HG03135 (cell line): ENCODE measurements around the gene ALDH3B1.

ENCODE experiments used
- ATAC-seq: cut with Tn5 transposase; IDR thresholded peaks from one replicate; pipeline ENCODE4 v1.9.1; 2021; ENCODE audit warnings: mild to moderate bottlenecking, moderate library complexity; ENCODE audit not compliant: unreplicated experiment

ALDH3B1 gene

DNA sequence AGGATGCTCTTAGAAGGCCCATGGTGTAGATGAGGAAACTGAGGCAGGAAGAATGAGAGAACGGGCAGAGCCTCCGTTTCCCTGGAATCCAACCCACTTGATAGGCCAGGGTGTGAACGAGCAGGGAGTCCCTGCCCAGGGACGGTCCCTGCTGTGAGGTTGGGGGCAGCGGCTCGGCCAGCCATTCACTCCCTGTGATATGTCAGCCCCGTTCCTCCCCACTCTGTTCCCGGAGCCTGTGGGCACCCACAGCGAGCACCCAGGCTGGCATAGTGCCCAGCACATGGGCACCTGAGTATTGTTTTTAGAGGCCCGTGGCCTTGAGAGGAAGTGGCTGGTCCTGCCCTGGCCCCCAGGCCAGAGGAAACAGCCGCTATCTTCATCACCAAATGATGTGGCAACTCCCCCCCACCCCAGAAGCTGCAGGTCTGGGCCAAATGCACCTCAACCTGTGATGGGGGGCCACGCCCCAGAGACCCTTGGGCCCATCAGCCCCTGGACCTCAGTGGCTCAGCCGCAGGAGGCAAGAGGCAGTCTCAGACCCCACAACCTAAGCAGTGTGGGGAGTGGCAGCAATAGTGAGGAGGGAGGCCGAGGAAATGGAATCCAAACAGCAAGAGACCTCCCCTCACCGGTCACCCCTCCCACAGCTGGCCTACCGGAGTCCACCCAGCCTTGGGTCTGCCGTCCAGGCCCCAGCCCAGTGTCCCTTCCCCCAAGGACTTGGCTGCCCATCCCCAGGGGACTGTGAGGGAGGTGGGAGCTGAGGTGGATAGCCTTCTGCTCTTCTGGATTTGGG, 2.1 kb downstream of the ALDH3B1 start:
- no peak for ATAC-seq

DNA sequence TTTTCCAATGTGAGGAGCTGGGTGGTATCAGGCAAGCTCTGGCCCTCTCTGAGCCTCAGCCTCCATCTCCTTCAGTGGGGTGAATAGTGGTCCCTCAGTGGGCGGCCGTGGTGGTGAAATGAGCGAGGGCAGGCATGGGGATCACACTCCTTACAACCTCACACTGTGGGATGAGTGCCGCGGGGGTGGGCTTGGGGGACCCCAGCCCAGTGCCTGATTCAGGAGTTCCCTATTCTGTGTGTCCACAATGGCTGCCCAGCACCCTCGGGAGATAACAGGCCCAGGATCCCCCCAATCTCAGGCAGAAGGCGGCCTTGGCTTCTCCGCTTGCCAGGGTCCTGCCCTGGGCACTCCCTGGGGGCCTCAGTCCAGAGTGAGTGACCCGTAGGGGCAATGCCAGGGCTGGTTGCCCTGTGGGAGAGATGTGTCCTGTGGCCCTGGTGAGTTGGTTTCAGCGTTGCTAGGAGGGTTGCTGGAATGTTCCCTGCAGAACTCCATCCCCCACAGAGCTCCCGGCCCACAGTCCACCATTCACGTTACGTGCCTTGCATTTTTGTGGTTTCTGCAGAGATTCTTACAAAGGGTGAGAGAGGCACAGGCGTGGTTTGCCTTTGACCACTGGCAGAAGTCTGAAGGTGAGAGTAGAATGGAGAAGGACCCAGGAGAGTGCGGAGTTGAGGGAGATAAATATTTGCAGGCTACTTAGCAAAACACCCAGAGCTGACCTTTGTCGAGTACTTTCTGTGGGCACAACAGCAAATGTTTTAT, 2.9 kb downstream of the ALDH3B1 start:
- ATAC-seq, result no peak

DNA sequence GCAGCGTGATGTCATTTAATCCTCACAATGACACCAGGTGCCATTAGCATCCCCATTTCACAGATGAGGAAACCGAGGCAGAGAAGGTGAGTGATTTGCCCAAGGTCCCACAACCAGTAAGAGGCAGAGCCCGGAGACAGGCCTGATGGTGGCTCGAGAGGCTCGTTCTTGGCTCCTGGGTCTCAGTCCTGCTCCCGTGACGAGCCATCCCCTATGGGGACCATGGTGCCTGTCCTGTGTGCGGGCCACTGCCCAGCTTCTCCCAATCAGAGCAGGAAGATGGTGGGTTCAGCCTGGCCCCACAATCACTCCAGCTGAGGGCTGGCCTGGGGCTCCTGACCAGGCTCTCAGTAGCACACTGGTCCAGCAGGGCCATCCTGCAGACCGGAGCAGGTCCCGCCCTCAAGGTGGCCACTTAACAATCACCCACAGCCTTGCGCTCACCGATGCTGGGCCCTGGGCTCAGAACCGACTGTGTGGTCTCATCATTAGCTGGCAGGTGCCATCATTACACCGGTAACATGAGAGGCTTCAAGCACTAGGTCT, 3.6 kb downstream of the ALDH3B1 start:
- ATAC-seq, result no peak

DNA sequence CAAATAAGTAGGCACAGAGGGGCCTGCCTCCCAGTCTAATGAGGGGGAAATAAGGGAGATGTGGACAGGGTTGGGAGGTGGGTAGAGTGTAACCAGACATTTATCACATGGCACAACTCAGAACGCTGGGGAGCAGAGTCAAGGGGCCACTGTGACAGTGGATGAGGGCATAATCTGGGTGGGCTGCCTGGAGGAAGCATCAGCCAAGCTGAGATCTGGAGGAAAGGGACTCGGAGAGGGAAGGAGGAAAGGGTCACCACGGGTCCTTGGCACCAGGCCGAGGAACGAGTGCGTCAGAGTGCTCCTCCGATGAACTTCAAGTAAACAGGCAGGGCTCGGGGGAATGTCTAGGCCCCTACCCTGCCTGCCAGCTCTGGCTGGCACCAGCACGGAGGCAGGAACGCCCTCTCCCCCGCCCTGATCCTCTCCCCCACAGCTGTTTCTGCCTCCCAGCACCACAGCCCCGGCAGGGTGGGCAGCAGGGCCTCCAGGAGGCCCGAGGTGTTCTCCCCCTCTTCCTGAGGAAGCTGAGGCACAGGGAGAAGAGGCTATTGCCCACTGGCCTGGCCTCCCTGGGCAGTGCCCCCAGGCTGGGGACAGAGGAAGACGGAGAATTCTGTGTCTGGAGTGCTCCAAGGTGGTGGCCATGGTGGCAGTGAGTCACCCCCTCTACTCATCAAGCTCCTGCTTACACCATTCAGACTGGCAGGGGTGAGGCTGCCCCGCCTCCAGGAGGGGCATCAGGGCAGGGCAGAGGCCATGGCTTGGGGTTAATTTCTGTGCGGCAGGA, 4.2 kb downstream of the ALDH3B1 start:
- ATAC-seq, result no peak

DNA sequence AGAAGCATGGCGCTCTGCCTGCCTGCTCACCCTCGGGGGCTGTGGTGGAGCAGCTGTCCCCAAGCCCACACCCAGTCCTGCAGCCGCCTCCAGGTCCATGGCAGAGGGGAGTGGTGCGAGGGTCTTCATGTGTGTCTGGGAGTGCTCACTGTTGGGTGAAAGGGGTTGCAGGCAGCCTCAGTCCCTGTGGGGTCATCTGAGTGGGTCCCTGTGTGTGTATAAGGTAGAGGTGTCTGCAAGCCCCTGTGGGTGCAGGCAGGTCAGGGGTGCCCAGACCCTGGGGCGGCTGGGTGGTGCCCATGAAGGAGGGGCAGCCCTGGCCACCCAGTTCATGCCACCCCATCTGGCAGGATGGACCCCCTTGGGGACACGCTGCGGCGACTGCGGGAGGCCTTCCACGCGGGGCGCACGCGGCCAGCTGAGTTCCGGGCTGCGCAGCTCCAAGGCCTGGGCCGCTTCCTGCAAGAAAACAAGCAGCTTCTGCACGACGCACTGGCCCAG, 4.9 kb downstream of the ALDH3B1 start:
- ATAC-seq, result no peak

DNA sequence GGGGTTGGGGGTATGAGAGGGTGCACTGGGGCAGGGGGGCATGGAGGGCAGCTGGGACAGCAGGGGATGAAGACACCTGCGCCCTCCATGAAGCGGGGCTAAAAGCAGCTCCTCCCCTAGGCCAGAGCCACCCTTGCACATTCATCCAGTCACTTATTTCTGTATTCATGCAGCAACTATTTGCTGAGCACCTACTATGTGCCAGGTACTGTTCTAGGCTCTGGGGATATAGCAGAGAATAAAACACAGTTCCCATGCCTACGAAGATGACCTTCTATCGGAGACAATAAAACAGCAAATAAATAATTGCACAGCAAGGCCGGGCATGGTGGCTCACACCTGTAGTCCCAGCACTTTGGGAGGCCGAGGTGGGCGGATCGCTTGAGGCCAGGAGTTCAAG, 5.3 kb downstream of the ALDH3B1 start:
- ATAC-seq, result no peak

DNA sequence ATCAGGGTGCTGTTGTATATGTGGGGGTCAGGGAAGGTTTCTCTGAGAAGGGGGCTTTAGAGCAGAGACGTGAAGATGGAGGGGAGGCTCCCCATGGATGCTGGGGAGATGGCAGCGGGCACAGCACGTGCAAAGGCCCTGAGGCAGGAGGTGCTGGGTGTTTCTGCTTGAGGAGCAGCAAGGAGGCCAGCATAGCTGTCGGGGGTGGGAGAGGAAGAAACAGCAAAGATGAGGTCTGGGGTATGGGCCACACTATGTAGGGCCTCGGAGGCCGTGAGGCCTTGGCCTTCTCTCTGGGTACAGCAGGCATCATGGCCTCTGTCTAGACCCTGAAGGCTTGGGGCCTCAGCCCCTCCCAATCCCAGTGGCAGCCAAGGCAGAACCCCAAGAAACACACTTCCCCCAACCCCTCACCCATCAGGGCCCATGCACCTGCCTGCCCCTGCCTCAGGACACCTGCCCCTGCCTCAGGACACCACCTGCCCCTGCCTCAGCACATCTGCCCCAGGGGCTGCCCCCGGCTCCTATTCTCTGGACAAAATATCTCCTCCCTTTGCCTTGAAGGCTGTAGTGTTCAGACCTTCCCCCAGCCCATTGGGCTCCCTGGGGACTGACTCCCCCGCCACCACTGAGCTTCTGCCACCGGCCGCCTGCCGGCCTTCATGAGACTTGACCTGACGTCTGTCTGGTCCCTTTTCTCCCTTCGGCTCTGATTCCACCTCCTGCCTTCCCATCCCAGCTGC, 6.2 kb downstream of the ALDH3B1 start:
- ATAC-seq, result no peak

DNA sequence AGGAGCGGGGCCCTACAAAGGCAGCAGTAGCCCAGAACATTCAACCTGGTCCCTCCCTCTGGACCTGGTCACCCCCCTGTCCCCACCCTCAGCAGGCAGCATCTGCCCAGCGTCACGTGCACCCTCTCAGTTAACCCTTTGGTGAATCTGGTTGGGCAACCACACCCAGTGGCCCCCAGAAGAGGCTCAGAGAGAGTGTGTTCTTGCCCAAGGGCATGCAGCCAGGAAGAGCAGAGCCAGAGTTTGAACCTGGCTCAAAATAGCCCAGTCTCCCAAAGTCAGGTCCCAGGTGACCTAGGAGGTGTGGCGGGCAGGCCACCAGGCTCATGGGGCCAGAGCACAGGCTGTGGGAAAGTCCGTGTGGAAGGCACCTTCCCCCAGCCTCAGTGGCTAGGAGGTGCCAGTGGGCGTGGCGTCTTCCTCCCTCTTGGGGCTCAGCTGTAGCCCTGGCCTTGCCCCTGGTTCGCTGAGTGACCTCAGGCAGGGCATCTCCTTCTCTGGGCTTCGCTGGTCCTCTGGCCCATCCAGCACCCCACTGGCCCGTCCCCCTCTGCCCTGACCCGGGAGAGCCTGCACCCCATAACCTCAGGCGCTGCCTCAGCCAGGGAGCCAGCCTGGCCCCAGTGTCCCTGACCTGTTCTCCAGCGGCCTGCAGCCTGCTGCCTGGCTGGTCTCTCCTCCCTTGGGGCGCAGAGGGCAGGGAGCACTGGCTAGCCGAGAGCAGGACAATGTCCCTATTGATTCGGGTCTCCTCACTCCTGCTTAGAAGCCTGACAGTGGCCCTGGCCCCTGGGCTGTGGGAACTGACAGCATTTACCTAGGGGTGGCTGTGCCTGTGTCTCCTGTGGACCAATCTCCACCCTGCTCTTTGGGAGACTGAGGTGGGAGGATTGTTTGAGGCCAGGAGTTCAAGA, 7.0 kb downstream of the ALDH3B1 start:
- no peak for ATAC-seq

DNA sequence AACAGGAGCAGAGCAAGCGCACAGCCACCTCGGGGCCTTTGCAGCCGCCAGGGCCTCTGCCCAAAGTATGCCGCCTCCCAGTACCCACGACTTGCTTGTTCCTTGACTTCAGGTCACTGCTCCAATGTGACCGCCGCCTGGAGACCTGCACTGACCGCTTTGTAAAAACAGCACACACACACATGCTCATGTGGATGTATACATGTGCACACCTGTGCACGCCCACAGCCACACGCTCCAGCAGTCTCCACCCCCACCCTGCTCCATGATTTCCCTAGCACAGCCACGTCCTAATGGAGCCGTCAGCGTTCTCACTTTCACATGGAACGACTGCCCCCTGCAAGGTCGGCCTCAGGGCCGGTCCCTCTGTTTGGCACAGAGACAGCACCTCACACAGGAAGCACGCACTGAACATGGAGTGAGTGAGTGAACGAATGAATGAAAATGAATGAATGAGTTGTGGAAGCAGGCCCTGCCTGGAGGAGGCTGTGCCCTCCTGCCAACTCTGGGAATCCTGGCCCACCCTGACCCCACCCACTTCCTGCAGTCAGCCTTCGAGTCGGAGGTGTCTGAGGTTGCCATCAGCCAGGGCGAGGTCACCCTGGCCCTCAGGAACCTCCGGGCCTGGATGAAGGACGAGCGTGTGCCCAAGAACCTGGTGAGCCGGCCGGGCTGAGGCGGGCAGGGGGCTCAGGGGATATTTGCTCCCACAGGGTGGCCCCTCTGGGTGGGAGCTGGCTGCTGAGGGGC, 8.0 kb downstream of the ALDH3B1 start:
- no peak for ATAC-seq

DNA sequence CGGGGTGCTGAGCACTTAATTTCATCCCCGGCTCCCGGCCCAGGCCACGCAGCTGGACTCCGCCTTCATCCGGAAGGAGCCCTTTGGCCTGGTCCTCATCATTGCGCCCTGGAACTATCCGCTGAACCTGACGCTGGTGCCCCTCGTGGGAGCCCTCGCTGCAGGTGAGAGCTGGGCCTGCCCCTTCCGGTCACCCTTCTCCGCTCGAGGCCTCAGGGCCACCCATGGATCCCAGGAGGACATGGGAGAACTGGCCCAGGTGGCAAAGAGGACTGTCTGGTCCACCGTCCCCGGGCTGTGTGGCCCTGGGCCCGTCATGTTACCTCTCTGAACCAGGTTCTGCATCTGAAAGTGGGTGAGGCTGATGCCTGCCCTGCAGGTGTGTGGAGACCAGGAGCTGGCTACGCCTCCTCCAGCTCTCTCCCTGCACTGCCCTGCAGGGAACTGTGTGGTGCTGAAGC, 8.6 kb downstream of the ALDH3B1 start:
- ATAC-seq, result no peak

DNA sequence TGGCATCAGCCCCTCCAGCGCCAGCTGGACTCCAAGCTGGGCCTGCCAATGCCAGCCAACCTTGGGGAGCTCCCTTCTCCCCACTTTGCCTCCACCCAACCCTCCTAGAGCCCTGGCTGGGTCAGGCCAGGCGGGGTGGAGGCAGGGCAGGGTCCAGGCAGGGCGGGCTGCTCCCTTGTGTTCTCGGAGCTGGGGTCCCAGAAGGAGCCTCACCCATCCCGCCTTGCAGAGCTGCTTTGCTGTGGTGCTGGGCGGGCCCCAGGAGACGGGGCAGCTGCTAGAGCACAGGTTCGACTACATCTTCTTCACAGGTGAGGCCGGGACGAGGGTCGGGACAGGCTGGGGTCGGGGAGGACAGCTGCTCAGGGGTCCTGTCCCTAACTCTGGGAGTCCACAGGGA, 9.4 kb downstream of the ALDH3B1 start:
- no peak for ATAC-seq

DNA sequence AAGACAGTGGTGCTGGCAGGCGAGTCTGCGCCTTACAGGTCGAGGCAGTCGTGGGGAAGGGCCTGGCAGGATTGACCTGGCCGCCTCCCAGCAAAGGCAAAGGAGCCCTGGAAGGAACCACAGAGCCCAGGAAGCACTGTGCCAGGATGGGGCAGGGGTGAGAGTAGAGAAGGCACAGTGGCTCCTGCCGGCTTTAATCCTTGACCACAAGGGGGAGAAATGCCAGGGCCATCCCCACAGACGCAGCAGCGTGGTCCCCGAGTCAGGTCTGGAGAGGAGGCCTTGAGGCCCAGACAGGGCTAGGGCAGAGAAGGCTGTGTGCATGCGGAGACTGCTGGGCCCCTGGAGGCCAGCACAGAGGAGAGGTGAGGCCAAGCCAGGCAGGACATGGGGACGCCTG, 10.4 kb downstream of the ALDH3B1 start:
- ATAC-seq, result no peak

DNA sequence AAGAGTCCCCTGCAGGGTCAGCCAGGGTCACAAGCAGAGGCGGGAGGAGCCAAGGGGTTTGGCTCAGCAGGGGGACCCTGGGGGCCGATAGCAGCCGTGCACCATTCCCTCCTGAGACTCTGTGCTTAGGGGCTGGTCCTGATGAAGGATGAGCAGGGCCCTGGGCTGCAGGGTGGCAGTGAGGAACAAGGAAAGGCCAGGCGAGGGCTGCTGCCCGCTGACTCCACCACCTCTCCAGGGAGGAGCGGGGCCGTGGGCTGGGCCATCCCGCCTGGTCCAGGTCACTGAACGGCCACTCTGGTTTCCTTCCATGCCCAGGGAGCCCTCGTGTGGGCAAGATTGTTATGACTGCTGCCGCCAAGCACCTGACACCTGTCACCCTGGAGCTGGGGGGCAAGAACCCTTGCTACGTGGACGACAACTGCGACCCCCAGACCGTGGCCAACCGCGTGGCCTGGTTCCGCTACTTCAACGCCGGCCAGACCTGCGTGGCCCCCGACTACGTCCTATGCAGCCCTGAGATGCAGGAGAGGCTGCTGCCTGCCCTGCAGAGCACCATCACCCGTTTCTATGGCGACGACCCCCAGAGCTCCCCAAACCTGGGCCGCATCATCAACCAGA, 11.2 kb downstream of the ALDH3B1 start:
- ATAC-seq, result no peak

DNA sequence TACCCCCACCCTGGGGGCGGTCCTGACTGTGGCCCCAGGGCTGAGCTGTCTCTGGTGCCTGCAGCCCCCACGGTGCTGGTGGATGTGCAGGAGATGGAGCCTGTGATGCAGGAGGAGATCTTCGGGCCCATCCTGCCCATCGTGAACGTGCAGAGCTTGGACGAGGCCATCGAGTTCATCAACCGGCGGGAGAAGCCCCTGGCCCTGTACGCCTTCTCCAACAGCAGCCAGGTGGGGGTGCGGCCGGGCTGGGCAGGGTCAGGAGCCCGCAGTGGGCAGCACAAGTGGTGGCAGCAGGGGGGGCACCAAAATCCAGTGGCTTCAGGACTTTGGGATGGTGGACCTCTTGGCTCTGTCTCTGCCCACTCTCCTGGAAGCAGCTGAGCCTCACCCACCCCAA, 12.4 kb downstream of the ALDH3B1 start:
- ATAC-seq, result no peak

DNA sequence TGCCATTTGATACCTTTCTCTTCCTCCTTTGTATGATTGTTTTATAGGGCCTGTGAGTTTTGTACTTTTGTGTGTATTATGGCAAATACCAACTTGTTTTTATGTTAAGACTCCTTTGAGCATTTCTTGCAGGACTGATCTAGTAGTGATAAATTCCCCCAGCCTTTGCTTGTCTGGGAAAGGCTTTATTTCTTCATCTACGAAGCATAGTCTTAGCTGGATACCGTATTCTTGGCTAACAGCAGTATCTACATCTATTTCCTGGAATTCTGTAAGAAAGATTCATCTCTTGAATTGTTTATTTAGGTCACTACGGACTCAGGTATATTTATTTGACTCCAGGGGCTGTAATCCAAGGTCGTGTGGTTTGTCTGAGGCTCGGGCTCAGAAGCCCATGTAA, 14.4 kb downstream of the ALDH3B1 start:
- no peak for ATAC-seq

DNA sequence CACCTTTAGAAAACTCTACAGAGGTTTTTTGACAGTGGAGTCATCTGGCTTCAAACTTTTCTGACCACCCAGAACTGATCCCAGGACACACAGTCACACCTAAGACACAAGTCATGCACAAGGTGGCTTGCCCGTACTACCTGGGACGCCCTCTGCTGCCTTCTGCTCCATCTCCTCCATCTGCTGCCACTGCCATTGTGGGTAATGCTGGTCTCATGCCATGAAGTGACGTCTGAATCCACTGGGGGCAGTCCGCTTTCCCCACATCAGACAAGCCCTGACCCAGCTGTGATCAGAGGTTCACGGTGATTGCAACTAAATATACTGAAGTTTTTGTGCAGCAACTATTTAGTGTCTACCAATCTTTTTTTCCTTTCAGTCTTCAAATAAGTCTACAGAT, 14.9 kb downstream of the ALDH3B1 start:
- ATAC-seq, result no peak

DNA sequence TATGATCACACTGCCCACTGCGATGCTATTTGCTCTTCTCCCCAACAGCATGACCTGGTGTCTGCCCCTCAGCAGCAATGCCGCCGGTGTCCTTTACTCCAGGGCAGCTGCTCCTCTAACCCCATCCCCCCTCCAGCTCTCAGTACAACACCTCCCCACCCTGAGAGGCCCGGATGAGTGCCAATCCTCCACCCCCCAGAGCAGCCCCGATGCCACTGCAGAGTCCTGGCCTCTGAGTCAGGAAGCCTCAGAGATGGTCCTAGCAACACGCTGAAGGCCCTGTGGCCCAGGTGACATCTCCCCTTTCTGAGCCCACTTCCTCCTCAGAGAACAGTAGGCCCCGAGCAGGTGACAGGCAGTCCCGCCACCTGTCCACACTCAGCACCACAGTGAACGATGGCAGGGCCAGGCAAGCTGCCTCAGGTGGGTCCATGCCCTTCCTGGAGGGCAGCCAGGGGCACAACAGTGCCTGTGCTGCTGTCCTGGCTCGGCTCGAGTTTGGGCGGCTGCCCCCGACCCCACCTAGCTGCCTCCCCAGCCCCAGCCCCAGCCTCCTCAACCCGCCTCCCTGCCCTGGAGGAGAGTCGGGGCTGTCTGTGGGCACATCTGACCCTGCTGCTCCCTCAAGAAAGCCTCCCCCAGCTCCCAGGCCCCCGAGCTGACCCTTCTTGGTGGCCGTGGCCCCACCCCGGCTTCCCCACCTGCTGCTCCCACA, 16.4 kb downstream of the ALDH3B1 start:
- no peak for ATAC-seq

DNA sequence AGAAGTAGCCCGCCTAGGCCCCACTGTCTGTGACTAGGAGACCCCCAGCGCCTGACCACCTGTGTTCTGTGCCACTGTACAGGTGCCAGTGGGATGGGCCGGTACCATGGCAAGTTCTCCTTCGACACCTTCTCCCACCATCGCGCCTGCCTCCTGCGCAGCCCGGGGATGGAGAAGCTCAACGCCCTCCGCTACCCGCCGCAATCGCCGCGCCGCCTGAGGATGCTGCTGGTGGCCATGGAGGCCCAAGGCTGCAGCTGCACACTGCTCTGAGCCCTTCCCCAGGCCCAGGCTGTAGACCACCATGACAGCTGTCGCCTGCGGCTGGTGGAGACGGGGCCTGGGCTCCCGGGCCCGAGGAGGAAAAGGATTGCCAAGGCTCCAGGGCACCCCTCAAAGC, 17.5 kb downstream of the ALDH3B1 start:
- no peak for ATAC-seq
